Transverse colon (tissue), 4 donors: Measurements from ENCODE around the gene ODR4. TPM values are rescaled to one million over a fixed set of nuclear protein-coding genes. Genes with fewer than 3 reads are reported as not detected.
A peak's percentile ranks its signal among the peaks of the same experiment; 100 is the strongest.

Experiments
- DNase-seq: peaks from one replicate; pipeline ENCODE4 v3.0.0-alpha.2; 2019
- H3K27ac ChIP-seq, 4 donors: fragments of 200-600 bp; sonication (generic); 2 replicates each; pipeline ENCODE4 v1.5.1; 2016 to 2018; ENCODE audit warnings: inconsistent platforms in 4 of 4
- H3K27me3 ChIP-seq: fragments of 200-600 bp; sonication (generic); 2 replicates; pipeline ENCODE4 v1.5.1; 2017; ENCODE audit warnings: inconsistent platforms
- H3K36me3 ChIP-seq, 4 donors: fragments of 200-600 bp; sonication (generic); 2 replicates each; pipeline ENCODE4 v1.5.1; 2017 to 2019; ENCODE audit warnings: inconsistent platforms in 4 of 4
- H3K4me1 ChIP-seq, 4 donors: fragments of 200-600 bp; sonication (generic); 2 replicates each; pipeline ENCODE4 v1.5.1; 2017 to 2020; ENCODE audit warnings: inconsistent platforms in 4 of 4
- H3K4me3 ChIP-seq, 4 donors: fragments of 200-600 bp; sonication (generic); 1 replicate in 1 of 4; 2 replicates in 3 of 4; pipeline versions ENCODE4 v1.5.1 to v1.6.1; 2017 to 2019; ENCODE audit warnings: inconsistent platforms in 4 of 4
- H3K9me3 ChIP-seq, 2 donors: fragments of 200-600 bp; sonication (generic); 2 replicates each; pipeline ENCODE4 v1.5.1; 2017 to 2019; ENCODE audit warnings: inconsistent platforms in 2 of 2
- EP300 ChIP-seq: sonication (generic); formaldehyde crosslinking; IDR thresholded peaks from one replicate; pipeline ENCODE4 v1.6.1; 2017; ENCODE audit warnings: antibody characterized with exemption, low read depth
- POLR2A ChIP-seq: fragments of 450-650 bp; IDR thresholded peaks from one replicate; pipeline ENCODE4 v1.6.1; 2016; ENCODE audit warnings: antibody characterized with exemption, mild to moderate bottlenecking, moderate library complexity
- POLR2AphosphoS5 ChIP-seq, 3 donors: sonication (generic); formaldehyde crosslinking; IDR thresholded peaks; one replicate each; pipeline ENCODE4 v1.6.1; 2016; ENCODE audit warnings: antibody characterized with exemption in 3 of 3
- WGBS, 2 donors: methylation state at CpG; one replicate each; pipeline ENCODE4 v1.1.5; 2018; ENCODE audit warnings: low coverage in 1 of 2; 5-methylcytosine and 5-hydroxymethylcytosine counted together
- in situ Hi-C, 4 donors: fragments of 200-750 bp; cut with MboI; loops; one replicate each; pipeline versions ENCODE4 v1.15.0 to v1.15.1; 2017; ENCODE audit warnings: low sequenced_read_pairs in 3 of 4, low pct_ligation_motif_present in 1 of 4, low pct_unique_long_range_greater_than_20kb in 1 of 4
- intact Hi-C: fragments of 100-400 bp; cut with DNase I; formaldehyde crosslinking; loops from one replicate; pipeline ENCODE4 v1.15.1; 2023; ENCODE audit warnings: low total_unique reads
- total RNA-seq, 4 donors: library from RNA; depleted of rRNA; stranded (reverse); fragments of >200 nt; gene quantifications; one replicate each; pipeline ENCODE4 v1.1.0, GENCODE V29; 2016
- TF ChIP-seq, protein P1 (sequence below), 5 experiments: fragments of 200-600 bp in 3 of 5; fragments of 450-650 bp in 2 of 5; sonication (generic) in 3 of 5; IDR thresholded peaks; 1 replicate in 2 of 5; 2 replicates in 3 of 5; pipeline ENCODE4 v1.5.1; 2016 to 2017; ENCODE audit warnings: antibody characterized with exemption in 5 of 5, inconsistent platforms in 3 of 5, mild to moderate bottlenecking in 2 of 5, moderate library complexity in 1 of 5

ODR4 gene
- total RNA-seq, 4 donors from 2014 or later, result 7.0 to 22.1 (median 14.7) TPM

DNA sequence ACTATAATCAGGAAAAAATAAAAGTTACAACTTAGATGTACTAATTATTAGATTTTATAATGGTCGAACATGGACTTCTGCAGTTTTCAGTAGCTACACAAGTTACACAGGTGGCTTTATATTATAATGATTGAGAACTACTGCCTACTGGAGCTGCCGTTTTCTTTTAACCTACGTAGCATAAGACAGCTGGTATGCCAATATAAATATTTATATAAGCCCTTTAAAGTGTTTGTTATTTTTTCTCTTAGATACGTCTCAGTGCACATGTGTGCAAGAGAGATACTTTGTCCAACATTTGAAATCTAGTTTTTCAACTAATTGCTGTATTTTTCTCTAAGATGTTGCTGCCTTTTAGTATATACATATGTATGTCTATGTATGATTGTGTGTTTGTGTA is 42.9 kb downstream of the ODR4 start:
- Histone ChIP-seq H3K4me1 (peaks cover 0 to 8% (median 0%) of the 10 kb centered on the region in 4 donors), H3K4me3 (no peak overlapping the region), H3K27me3 (no peaks in the 10 kb centered on the region), H3K27ac (no peak overlapping the region), H3K9me3 (no peaks in the 10 kb centered on the region), H3K36me3 (peaks cover 0 to 17% (median 7%) of the 10 kb centered on the region in 4 donors)
- TF ChIP-seq POLR2AphosphoS5 (IDR thresholded peaks at IDR 0.05), result no peak
- TF ChIP-seq POLR2A, result no peak
- no peak for TF ChIP-seq EP300
- TF ChIP-seq, protein P1, sequence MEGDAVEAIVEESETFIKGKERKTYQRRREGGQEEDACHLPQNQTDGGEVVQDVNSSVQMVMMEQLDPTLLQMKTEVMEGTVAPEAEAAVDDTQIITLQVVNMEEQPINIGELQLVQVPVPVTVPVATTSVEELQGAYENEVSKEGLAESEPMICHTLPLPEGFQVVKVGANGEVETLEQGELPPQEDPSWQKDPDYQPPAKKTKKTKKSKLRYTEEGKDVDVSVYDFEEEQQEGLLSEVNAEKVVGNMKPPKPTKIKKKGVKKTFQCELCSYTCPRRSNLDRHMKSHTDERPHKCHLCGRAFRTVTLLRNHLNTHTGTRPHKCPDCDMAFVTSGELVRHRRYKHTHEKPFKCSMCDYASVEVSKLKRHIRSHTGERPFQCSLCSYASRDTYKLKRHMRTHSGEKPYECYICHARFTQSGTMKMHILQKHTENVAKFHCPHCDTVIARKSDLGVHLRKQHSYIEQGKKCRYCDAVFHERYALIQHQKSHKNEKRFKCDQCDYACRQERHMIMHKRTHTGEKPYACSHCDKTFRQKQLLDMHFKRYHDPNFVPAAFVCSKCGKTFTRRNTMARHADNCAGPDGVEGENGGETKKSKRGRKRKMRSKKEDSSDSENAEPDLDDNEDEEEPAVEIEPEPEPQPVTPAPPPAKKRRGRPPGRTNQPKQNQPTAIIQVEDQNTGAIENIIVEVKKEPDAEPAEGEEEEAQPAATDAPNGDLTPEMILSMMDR (IDR thresholded peaks at IDR 0.05), result no peak
- intact Hi-C loops (no loop called here), in situ Hi-C loops (no loop called here)
- 49 to 66% methylated on average over 4 of the region's 4 CpGs for WGBS, 2 donors
- DNase-seq, result no peak

DNA sequence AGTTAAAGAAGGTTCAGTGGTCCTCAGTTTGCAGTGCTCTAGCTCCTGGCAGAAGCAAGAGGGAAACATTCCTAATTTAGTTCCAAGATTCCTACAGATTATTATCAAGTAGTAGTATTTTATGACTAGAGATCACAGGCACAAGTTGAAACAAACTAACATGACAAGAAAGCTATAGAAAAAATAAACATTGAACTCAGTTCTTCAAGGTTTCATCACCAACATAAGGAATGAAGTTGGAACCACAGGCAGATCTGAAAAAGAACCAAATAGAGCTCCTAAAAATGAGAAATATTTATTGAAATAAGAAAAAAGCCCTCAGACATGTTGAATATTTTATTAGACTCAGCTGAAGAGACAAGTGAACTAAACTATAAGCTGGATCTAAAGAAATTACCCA is 44.7 kb downstream of the ODR4 start:
- TF ChIP-seq EP300 (no peak), POLR2A (no peak), POLR2AphosphoS5 (IDR thresholded peaks at IDR 0.05) (no peak)
- TF ChIP-seq, protein P1 (IDR thresholded peaks at IDR 0.05), result no peak
- Histone ChIP-seq H3K27ac (peak overlapping the region in 3 of 4 donors; percentile 6 to 38 (median 34)), H3K4me3 (no peak overlapping the region), H3K4me1 (peaks cover 0 to 8% (median 0%) of the 10 kb centered on the region in 4 donors), H3K27me3 (no peaks in the 10 kb centered on the region), H3K36me3 (peaks cover 0 to 17% (median 4%) of the 10 kb centered on the region in 4 donors), H3K9me3 (no peaks in the 10 kb centered on the region)
- intact Hi-C loops (no loop called here), in situ Hi-C loops (no loop called here)
- no peak for DNase-seq

DNA sequence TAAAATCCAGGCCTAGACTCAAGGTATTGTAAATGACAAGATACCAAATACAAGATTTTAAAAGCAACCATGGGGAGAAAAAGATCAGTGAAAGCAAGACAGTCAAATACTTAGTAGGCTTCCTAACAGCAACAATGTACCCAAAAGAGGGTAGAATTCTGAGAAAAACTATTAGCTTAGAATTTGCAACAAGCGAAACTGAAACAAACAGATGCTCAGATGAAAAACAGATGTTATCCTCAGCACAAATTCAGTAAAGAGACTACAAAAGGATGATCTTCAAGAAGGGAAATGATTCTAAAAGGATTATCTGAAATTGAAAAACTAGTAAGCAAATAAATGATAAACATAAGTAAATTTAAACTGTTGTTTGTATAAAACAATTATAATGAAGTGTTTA is 45.3 kb downstream of the ODR4 start:
- no peak overlapping the region for H3K4me3 ChIP-seq
- no peaks in the 10 kb centered on the region for H3K27me3 ChIP-seq
- 68 to 88% methylated on average over 1 of the region's 1 CpG for WGBS, 2 donors
- in situ Hi-C loops, result no loop called here
- H3K27ac ChIP-seq, result peak overlapping the region in 3 of 4 donors; percentile 6 to 38 (median 34)
- H3K4me1 ChIP-seq, result peaks cover 0 to 8% (median 0%) of the 10 kb centered on the region in 4 donors
- intact Hi-C loops, result no loop called here
- peaks cover 0 to 17% (median 4%) of the 10 kb centered on the region in 4 donors for H3K36me3 ChIP-seq
- H3K9me3 ChIP-seq, result no peaks in the 10 kb centered on the region
- TF ChIP-seq EP300 (no peak), POLR2A (no peak), POLR2AphosphoS5 (IDR thresholded peaks at IDR 0.05) (no peak)
- TF ChIP-seq, protein P1 (IDR thresholded peaks at IDR 0.05), result no peak
- no peak for DNase-seq

DNA sequence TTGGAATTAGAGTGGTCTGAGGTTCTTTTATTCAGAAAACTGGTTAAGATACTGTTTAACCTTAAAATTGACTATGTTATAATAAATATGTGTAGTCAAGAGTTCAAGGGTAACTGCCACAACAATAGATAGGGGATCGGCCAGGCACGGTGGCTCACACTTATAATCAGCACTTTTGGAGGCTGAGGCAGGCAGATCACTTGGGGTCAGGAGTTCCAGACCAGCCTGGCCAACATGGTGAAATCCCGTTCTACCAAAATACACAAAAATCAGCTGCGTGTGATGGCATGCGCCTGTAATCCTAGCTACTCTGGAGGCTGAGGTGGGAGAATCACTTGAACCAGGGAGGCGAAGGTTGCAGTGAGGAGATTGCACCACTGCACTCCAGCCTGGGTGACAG is 45.8 kb downstream of the ODR4 start:
- WGBS, 2 donors, result 82 to 86% methylated on average over 6 of the region's 6 CpGs
- Histone ChIP-seq H3K9me3 (no peaks in the 10 kb centered on the region), H3K4me1 (peaks cover 0 to 8% (median 0%) of the 10 kb centered on the region in 4 donors), H3K27ac (peak overlapping the region in 2 of 4 donors; percentile 34 to 38), H3K4me3 (no peak overlapping the region), H3K27me3 (no peaks in the 10 kb centered on the region), H3K36me3 (peaks cover 0 to 17% (median 4%) of the 10 kb centered on the region in 4 donors)
- TF ChIP-seq POLR2AphosphoS5 (IDR thresholded peaks at IDR 0.05), result no peak
- in situ Hi-C loops, result no loop called here
- intact Hi-C loops, result no loop called here
- DNase-seq, result no peak

DNA sequence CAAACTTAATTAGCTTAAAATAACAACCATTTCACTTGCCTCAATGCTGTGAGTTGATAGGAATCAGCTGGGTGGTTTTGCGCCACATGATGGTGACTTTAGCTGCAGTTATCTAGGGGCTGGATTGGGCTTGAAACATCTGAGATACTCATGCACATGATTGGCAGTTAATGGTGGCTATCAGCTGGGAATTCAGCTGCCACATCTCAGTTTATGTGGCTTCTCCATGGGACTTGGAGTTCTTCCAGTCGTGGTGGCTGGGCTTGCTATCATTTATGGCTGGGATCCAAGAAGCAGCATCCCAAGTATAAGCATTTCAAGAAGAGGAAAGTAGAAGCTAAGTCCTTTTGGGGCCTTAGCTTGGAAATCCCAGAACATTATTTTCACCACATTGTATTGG is 48.9 kb downstream of the ODR4 start:
- 52 to 100% methylated on average over 1 to 2 of the region's 2 CpGs for WGBS, 2 donors
- H3K9me3 ChIP-seq, result no peaks in the 10 kb centered on the region
- H3K27ac ChIP-seq, result no peak overlapping the region
- peaks cover 0 to 9% (median 3%) of the 10 kb centered on the region in 4 donors for H3K36me3 ChIP-seq
- DNase-seq, result no peak
- intact Hi-C loops, result no loop called here
- no peak for TF ChIP-seq POLR2A
- TF ChIP-seq EP300, result no peak
- no peak for TF ChIP-seq POLR2AphosphoS5 (IDR thresholded peaks at IDR 0.05)
- TF ChIP-seq, protein P1 (IDR thresholded peaks at IDR 0.05), result no peak
- peaks cover 0 to 3% (median 0%) of the 10 kb centered on the region in 4 donors for H3K4me1 ChIP-seq
- no peak overlapping the region for H3K4me3 ChIP-seq
- in situ Hi-C loops, result no loop called here
- H3K27me3 ChIP-seq, result no peaks in the 10 kb centered on the region
